Measurements from ENCODE around the gene SLC7A7.

GRCh38 chr14:22773162-22774010, 41.8 kb downstream of the SLC7A7 start:
- TF ChIP-seq CTCF (IDR thresholded peaks at IDR 0.05 in 4 of 5, conservative IDR thresholded peaks at IDR 0.05 in 1 of 5) = no peak
- no peak for TF ChIP-seq POLR2A (IDR thresholded peaks at IDR 0.05)

Measured in gastrocnemius medialis (tissue), 4 donors.